ENCODE data around the gene CGB1.
"Not testable (repeated sequence)": the region's sequence is repeated elsewhere in the genome, so short reads cannot be mapped to it uniquely, and the experiment has no call there.

The CGB1 gene

GRCh38 chr19:49056101-49056901 is 19.6 kb upstream of the CGB1 start:
- Histone ChIP-seq H3K9me3 (ENCODE audit: insufficient read depth, low read depth, low read length) (no peaks in the 10 kb centered on the region), H3K4me1 (ENCODE audit: insufficient read depth, low read length) (0 out of 2 replicates have a peak, but pooled peaks cover 3% of the 10 kb centered on the region), H3K27me3 (ENCODE audit: insufficient read depth, low read length) (peaks cover 53% of the 10 kb centered on the region), H3K4me3 (ENCODE audit: low read length) (peak overlapping the region; percentile 65), H3K9ac (ENCODE audit: low read depth, low read length) (no peak overlapping the region), H3K27ac (ENCODE audit: low read length) (no peak overlapping the region), H3K36me3 (ENCODE audit: insufficient read depth, low read depth, low read length) (no peaks in the 10 kb centered on the region)

- H3K9me3 ChIP-seq (ENCODE audit: insufficient read depth, low read depth, low read length); H3K9ac ChIP-seq (ENCODE audit: low read depth, low read length); H3K4me3 ChIP-seq (ENCODE audit: low read length); H3K27me3 ChIP-seq (ENCODE audit: insufficient read depth, low read length); H3K4me1 ChIP-seq (ENCODE audit: insufficient read depth, low read length); H3K36me3 ChIP-seq (ENCODE audit: insufficient read depth, low read depth, low read length); H3K27ac ChIP-seq (ENCODE audit: low read length): not testable (repeated sequence)
These were observed 13.8 kb upstream of the CGB1 start for GRCh38 chr19:49050376-49051033.

- H3K9me3 ChIP-seq (ENCODE audit: insufficient read depth, low read depth, low read length); H3K4me3 ChIP-seq (ENCODE audit: low read length); H3K9ac ChIP-seq (ENCODE audit: low read depth, low read length); H3K27me3 ChIP-seq (ENCODE audit: insufficient read depth, low read length); H3K36me3 ChIP-seq (ENCODE audit: insufficient read depth, low read depth, low read length); H3K27ac ChIP-seq (ENCODE audit: low read length); H3K4me1 ChIP-seq (ENCODE audit: insufficient read depth, low read length): not testable (repeated sequence)
These were observed 13.1 kb upstream of the CGB1 start for GRCh38 chr19:49049834-49050233.

GRCh38 chr19:49049011-49049410 is 12.3 kb upstream of the CGB1 start, which contains the start of gene CGB8:
CGB8 (minus strand) TSS chr19:49049111; CDS start chr19:49048739, 372 bp downstream.
- not testable (repeated sequence) for H3K9me3 ChIP-seq (ENCODE audit: insufficient read depth, low read depth, low read length); H3K36me3 ChIP-seq (ENCODE audit: insufficient read depth, low read depth, low read length); H3K27ac ChIP-seq (ENCODE audit: low read length); H3K27me3 ChIP-seq (ENCODE audit: insufficient read depth, low read length); H3K4me1 ChIP-seq (ENCODE audit: insufficient read depth, low read length); H3K9ac ChIP-seq (ENCODE audit: low read depth, low read length); H3K4me3 ChIP-seq (ENCODE audit: low read length)

- not testable (repeated sequence) for H3K4me1 ChIP-seq (ENCODE audit: insufficient read depth, low read length); H3K27me3 ChIP-seq (ENCODE audit: insufficient read depth, low read length); H3K27ac ChIP-seq (ENCODE audit: low read length); H3K9ac ChIP-seq (ENCODE audit: low read depth, low read length); H3K4me3 ChIP-seq (ENCODE audit: low read length); H3K36me3 ChIP-seq (ENCODE audit: insufficient read depth, low read depth, low read length); H3K9me3 ChIP-seq (ENCODE audit: insufficient read depth, low read depth, low read length)
These were observed 6.9 kb upstream of the CGB1 start, which contains the start of gene CGB5 for GRCh38 chr19:49043548-49043947. CGB5 (plus strand) TSS chr19:49043848; CDS start chr19:49044210, 362 bp downstream.

GRCh38 chr19:49042666-49043065 is 6.0 kb upstream of the CGB1 start:
- H3K9ac ChIP-seq (ENCODE audit: low read depth, low read length); H3K27ac ChIP-seq (ENCODE audit: low read length); H3K9me3 ChIP-seq (ENCODE audit: insufficient read depth, low read depth, low read length); H3K4me1 ChIP-seq (ENCODE audit: insufficient read depth, low read length); H3K4me3 ChIP-seq (ENCODE audit: low read length); H3K27me3 ChIP-seq (ENCODE audit: insufficient read depth, low read length); H3K36me3 ChIP-seq (ENCODE audit: insufficient read depth, low read depth, low read length): not testable (repeated sequence)

GRCh38 chr19:49042177-49042576 is 5.5 kb upstream of the CGB1 start:
- H3K9me3 ChIP-seq (ENCODE audit: insufficient read depth, low read depth, low read length) = no peaks in the 10 kb centered on the region
- H3K4me3 ChIP-seq (ENCODE audit: low read length) = no peak overlapping the region
- H3K9ac ChIP-seq (ENCODE audit: low read depth, low read length) = no peak overlapping the region
- H3K36me3 ChIP-seq (ENCODE audit: insufficient read depth, low read depth, low read length) = no peaks in the 10 kb centered on the region
- H3K27me3 ChIP-seq (ENCODE audit: insufficient read depth, low read length) = no peaks in the 10 kb centered on the region
- no peaks in the 10 kb centered on the region for H3K4me1 ChIP-seq (ENCODE audit: insufficient read depth, low read length)
- no peak overlapping the region for H3K27ac ChIP-seq (ENCODE audit: low read length)

GRCh38 chr19:49039736-49040135 is 3.0 kb upstream of the CGB1 start:
- not testable (repeated sequence) for H3K36me3 ChIP-seq (ENCODE audit: insufficient read depth, low read depth, low read length); H3K4me1 ChIP-seq (ENCODE audit: insufficient read depth, low read length); H3K4me3 ChIP-seq (ENCODE audit: low read length); H3K27me3 ChIP-seq (ENCODE audit: insufficient read depth, low read length); H3K9me3 ChIP-seq (ENCODE audit: insufficient read depth, low read depth, low read length); H3K9ac ChIP-seq (ENCODE audit: low read depth, low read length); H3K27ac ChIP-seq (ENCODE audit: low read length)

- H3K27ac ChIP-seq (ENCODE audit: low read length); H3K27me3 ChIP-seq (ENCODE audit: insufficient read depth, low read length): not testable (repeated sequence)
These were observed 2.0 kb upstream of the CGB1 start for GRCh38 chr19:49038557-49039276.

GRCh38 chr19:49038111-49038510 is 1.4 kb upstream of the CGB1 start:
- H3K4me1 ChIP-seq (ENCODE audit: insufficient read depth, low read length); H3K27ac ChIP-seq (ENCODE audit: low read length); H3K27me3 ChIP-seq (ENCODE audit: insufficient read depth, low read length); H3K36me3 ChIP-seq (ENCODE audit: insufficient read depth, low read depth, low read length); H3K9me3 ChIP-seq (ENCODE audit: insufficient read depth, low read depth, low read length); H3K9ac ChIP-seq (ENCODE audit: low read depth, low read length); H3K4me3 ChIP-seq (ENCODE audit: low read length): not testable (repeated sequence)

More at GRCh38 chr19:49038557-49039276, 2.0 kb upstream of the CGB1 start:
- H3K9ac ChIP-seq (ENCODE audit: low read depth, low read length); H3K4me3 ChIP-seq (ENCODE audit: low read length); H3K36me3 ChIP-seq (ENCODE audit: insufficient read depth, low read depth, low read length); H3K9me3 ChIP-seq (ENCODE audit: insufficient read depth, low read depth, low read length); H3K4me1 ChIP-seq (ENCODE audit: insufficient read depth, low read length): not testable (repeated sequence)

- H3K4me3 ChIP-seq (ENCODE audit: low read length); H3K4me1 ChIP-seq (ENCODE audit: insufficient read depth, low read length); H3K9me3 ChIP-seq (ENCODE audit: insufficient read depth, low read depth, low read length); H3K36me3 ChIP-seq (ENCODE audit: insufficient read depth, low read depth, low read length); H3K27me3 ChIP-seq (ENCODE audit: insufficient read depth, low read length); H3K27ac ChIP-seq (ENCODE audit: low read length); H3K9ac ChIP-seq (ENCODE audit: low read depth, low read length): not testable (repeated sequence)
These were observed 4.9 kb downstream of the CGB1 start, which contains the start of gene CGB2 for GRCh38 chr19:49031642-49032301. CGB2 (plus strand) TSS chr19:49031890; CDS start chr19:49032096, 206 bp downstream.

Data from iPS-20b (cell line).